HepG2 (cell line): ENCODE measurements around the gene ZFYVE21.

ENCODE experiments used
- EED ChIP-seq: sonication (generic); formaldehyde crosslinking; IDR thresholded peaks from 2 replicates; pipeline ENCODE4 v1.5.0; 2020; ENCODE audit warnings: mild to moderate bottlenecking, missing genetic modification reagents
- ELF1 ChIP-seq: sonication (generic); formaldehyde crosslinking; IDR thresholded peaks from 2 replicates; pipeline ENCODE4 v1.4.0; 2020; ENCODE audit warnings: missing genetic modification reagents
- FOXC1 ChIP-seq: sonication (generic); formaldehyde crosslinking; IDR thresholded peaks from 2 replicates; pipeline ENCODE4 v1.8.0; 2022; ENCODE audit warnings: mild to moderate bottlenecking, missing genetic modification reagents, borderline replicate concordance
- KDM4B ChIP-seq: sonication (generic); formaldehyde crosslinking; IDR thresholded peaks from 2 replicates; pipeline ENCODE4 v1.4.0; 2020; ENCODE audit warnings: missing genetic modification reagents
- KMT2B ChIP-seq: IDR thresholded peaks from 2 replicates; pipeline ENCODE4 v1.6.1; 2016; ENCODE audit warnings: missing genetic modification reagents, missing compliant biosample characterization
- MYC ChIP-seq: sonication (generic); formaldehyde crosslinking; IDR thresholded peaks from 2 replicates; pipeline ENCODE4 v1.9.0; 2021; ENCODE audit warnings: missing genetic modification reagents, borderline replicate concordance
- PLSCR1 ChIP-seq: sonication (generic); formaldehyde crosslinking; IDR thresholded peaks from 2 replicates; pipeline ENCODE4 v1.5.0; 2020; ENCODE audit warnings: missing genetic modification reagents, mild to moderate bottlenecking, borderline replicate concordance
- POLR2AphosphoS5 ChIP-seq: IDR thresholded peaks from 2 replicates; pipeline ENCODE4 v1.6.1; 2012; ENCODE audit warnings: low read depth, low read length
- TCF7L2 ChIP-seq: IDR thresholded peaks from 2 replicates; pipeline ENCODE4 v1.6.1; 2011; ENCODE audit warnings: mild to moderate bottlenecking, low read depth, low read length, moderate library complexity
- ZNF33A ChIP-seq: sonication (generic); formaldehyde crosslinking; IDR thresholded peaks from 2 replicates; pipeline ENCODE4 v1.5.1; 2020; ENCODE audit warnings: missing genetic modification reagents, mild to moderate bottlenecking, moderate library complexity, borderline replicate concordance
- ZNF362 ChIP-seq: sonication (generic); formaldehyde crosslinking; IDR thresholded peaks from 2 replicates; pipeline ENCODE4 v1.4.0; 2020; ENCODE audit warnings: missing genetic modification reagents, mild to moderate bottlenecking, borderline replicate concordance
- TF ChIP-seq, protein P1 (sequence below): sonication (generic); formaldehyde crosslinking; IDR thresholded peaks from 2 replicates; pipeline ENCODE4 v1.8.0; 2022; ENCODE audit warnings: low read depth, missing genetic modification reagents
- TF ChIP-seq, protein P2 (sequence below): sonication (generic); formaldehyde crosslinking; IDR thresholded peaks from 2 replicates; pipeline ENCODE4 v1.5.0; 2020; ENCODE audit warnings: mild to moderate bottlenecking, missing genetic modification reagents, moderate library complexity

DNA sequence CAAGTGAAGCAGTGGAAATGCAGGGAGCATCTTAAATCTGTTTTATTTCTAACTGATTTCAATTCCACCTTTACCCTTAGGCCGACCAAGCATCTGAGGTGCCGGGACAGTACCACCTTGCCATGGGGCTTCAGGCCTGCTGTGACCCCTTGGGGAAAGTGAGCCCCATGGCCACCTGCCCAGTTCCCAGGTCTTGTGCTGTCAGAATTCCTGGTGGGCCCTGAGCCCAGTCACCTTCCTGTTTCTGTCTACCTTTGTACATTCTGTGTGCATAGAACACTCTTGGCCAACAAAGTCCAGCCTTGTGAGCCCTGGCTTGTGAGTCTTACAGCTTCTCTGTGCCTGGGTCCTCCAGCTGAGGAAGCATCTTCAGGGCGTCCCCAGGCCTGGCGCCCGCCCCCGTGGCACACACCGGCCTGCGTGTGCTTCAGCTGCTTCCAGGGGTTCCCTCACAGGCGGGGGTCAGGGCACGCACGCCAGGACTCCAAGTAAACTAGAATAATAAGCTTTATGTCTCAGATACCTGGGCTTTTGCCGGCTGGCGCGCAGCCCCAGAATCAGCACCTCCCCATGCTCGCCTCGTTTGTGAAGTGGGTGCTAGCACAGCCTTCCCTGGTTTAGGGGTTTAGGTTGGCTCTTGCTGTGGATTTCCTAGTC is 10.3 kb downstream of the ZFYVE21 start:
- TF ChIP-seq, protein P1, sequence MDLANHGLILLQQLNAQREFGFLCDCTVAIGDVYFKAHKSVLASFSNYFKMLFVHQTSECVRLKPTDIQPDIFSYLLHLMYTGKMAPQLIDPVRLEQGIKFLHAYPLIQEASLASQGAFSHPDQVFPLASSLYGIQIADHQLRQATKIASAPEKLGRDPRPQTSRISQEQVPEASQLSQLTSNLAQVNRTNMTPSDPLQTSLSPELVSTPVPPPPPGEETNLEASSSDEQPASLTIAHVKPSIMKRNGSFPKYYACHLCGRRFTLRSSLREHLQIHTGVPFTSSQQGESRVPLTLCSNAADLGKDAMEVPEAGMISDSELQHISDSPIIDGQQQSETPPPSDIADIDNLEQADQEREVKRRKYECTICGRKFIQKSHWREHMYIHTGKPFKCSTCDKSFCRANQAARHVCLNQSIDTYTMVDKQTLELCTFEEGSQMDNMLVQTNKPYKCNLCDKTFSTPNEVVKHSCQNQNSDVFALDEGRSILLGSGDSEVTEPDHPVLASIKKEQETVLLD (CRISPR knock-in tag), result no peak
- TF ChIP-seq TCF7L2 (no peak), ZNF33A (no peak), PLSCR1 (CRISPR knock-in tag) (no peak), ELF1 (CRISPR knock-in tag) (no peak), ZNF362 (CRISPR knock-in tag) (no peak), EED (CRISPR knock-in tag) (no peak), KMT2B (CRISPR knock-in tag) (no peak), MYC (CRISPR knock-in tag) (no peak), KDM4B (no peak), POLR2AphosphoS5 (no peak), FOXC1 (CRISPR knock-in tag) (no peak)
- TF ChIP-seq, protein P2, sequence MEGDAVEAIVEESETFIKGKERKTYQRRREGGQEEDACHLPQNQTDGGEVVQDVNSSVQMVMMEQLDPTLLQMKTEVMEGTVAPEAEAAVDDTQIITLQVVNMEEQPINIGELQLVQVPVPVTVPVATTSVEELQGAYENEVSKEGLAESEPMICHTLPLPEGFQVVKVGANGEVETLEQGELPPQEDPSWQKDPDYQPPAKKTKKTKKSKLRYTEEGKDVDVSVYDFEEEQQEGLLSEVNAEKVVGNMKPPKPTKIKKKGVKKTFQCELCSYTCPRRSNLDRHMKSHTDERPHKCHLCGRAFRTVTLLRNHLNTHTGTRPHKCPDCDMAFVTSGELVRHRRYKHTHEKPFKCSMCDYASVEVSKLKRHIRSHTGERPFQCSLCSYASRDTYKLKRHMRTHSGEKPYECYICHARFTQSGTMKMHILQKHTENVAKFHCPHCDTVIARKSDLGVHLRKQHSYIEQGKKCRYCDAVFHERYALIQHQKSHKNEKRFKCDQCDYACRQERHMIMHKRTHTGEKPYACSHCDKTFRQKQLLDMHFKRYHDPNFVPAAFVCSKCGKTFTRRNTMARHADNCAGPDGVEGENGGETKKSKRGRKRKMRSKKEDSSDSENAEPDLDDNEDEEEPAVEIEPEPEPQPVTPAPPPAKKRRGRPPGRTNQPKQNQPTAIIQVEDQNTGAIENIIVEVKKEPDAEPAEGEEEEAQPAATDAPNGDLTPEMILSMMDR (CRISPR knock-in tag), result no peak
